Fibroblast of skin of back (primary cell): Measurements from ENCODE around the gene PAN3. TPM values are rescaled to one million over a fixed set of nuclear protein-coding genes. Genes with fewer than 3 reads are reported as not detected.
"Not testable (repeated sequence)": the region's sequence is repeated elsewhere in the genome, so short reads cannot be mapped to it uniquely, and the experiment has no call there.

Experiments
- DNase-seq: peaks from one replicate; pipeline ENCODE4 v3.0.0-alpha.2; 2013
- polyA plus RNA-seq, 2 experiments: library from polyadenylated mRNA; unstranded; fragments of 120-200 nt; gene quantifications; one replicate each; pipeline ENCODE4 v1.2.1, GENCODE V29; 2013; ENCODE audit not compliant: insufficient read length in 2 of 2

PAN3 gene
- polyA plus RNA-seq (2013, experiment 1 of 2; ENCODE audit: insufficient read length): 13.8 TPM
- polyA plus RNA-seq (2013, experiment 2 of 2; ENCODE audit: insufficient read length): 12.7 TPM

DNA sequence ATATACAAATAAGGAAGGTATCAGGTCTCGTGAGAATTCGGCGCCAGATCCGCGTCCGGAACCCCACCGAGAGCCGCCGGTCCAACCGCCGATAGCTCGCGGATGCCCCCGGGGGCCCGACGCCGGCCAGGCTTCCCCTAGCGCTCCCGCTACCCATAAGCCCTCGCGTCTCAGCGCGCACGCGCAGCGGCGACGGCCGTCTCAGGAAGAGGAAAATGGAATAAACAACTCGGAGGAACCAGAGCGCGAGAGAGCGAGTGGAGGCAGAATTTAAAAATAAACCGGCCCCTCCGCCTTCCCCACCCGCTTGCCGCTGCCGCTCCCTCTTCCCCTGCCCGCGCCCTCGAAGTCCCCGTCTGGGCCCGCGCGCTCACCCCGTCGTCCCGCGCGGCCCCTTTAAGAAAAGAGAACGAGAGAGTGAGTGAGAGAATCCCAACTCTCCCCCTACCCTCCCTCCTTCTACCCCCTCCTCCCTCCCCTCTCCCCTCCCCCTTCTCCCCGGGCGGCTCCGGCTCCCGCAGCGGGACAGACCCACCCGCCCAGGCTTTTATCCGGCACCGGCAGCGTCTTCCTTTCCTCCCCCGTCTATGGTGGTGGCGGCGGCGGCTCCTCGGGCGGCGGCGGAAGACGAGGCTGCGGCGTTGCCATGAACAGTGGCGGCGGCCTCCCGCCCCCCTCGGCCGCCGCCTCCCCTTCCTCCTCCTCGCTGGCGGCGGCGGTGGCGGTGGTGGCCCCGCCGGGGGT lies at the start of gene PAN3:
Gene PAN3, plus strand, starts transcription at position 534 of the 744 bp plus-strand sequence. Its CDS starts 113 bp downstream, at position 647.
- DNase-seq: peak; percentile 91

GRCh38 chr13:28089065-28089464 lies 49.3 kb upstream of the PAN3 start:
- DNase-seq: no peak

DNA sequence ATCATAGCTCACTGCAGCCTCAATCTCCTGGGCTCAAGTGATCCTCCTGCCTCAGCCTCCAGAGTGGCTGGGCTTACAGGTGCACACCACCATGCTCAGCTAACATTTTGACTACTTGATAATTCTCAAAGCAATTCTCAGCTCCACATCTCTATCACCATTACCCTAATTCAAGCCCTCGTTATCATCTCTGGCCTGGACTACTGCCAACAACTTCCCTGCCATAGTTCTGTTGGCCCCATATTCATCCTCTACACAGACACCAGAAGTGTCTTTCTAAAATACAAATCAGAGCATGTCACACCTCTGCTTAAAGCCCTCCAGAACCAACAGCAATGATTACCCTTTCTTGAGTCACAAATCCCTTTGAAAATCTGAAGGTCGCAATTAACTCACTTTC lies 45.9 kb upstream of the PAN3 start:
- DNase-seq: no peak

DNA sequence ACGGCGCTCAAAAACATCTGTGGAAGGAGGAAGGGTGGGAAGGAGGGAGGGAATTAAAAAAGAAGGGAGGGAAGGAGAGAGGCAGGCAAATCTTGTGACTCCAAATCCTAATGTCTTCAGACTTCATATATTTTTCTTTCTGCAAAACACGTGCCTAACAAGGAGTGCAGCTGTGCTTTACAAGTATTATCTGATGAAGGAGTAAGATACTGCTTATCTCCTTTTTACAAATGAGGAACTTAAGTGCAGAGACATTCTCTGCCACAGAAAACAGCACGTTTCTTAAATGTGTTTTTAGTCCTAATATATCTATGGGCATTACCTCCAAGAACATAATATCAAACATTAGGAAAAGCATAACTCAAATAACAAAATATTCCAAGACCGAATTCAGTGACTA lies 44.5 kb upstream of the PAN3 start:
- no peak for DNase-seq

GRCh38 chr13:28094306-28094705 lies 44.0 kb upstream of the PAN3 start:
- no peak for DNase-seq

GRCh38 chr13:28097503-28097902 lies 40.8 kb upstream of the PAN3 start:
- no peak for DNase-seq

GRCh38 chr13:28099396-28100149 lies 38.8 kb upstream of the PAN3 start:
- no peak for DNase-seq

GRCh38 chr13:28100150-28101121 lies 37.9 kb upstream of the PAN3 start, which contains the start of gene FLT3:
FLT3 (minus strand) TSS chr13:28100576; CDS start chr13:28100510, 66 bp downstream.
- peak; percentile 55 for DNase-seq

- DNase-seq: not testable (repeated sequence)
These were observed 36.5 kb upstream of the PAN3 start for GRCh38 chr13:28101886-28102285.

- DNase-seq: no peak
These were observed 31.4 kb upstream of the PAN3 start for GRCh38 chr13:28106976-28107375.

DNA sequence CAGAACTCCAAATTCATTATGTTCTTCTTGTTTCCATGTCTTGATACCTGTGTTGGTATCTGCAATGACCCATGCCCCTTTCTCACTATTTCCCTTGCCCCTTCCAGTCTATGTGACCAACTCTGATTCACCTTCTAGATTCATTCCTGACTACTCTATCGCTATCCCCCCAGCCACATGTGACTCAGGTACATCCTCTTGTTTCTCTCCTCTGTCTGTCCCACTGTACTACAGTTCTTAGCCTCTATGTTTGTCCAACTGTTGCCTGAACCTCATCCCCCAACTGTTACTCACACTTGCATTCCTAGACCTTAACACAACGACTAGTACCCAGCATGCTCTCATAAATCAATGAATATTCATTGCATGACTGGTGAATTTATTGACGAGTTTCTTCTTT lies 27.9 kb upstream of the PAN3 start:
- DNase-seq: no peak

- no peak for DNase-seq
These were observed 21.6 kb upstream of the PAN3 start for GRCh38 chr13:28116736-28117135.

DNA sequence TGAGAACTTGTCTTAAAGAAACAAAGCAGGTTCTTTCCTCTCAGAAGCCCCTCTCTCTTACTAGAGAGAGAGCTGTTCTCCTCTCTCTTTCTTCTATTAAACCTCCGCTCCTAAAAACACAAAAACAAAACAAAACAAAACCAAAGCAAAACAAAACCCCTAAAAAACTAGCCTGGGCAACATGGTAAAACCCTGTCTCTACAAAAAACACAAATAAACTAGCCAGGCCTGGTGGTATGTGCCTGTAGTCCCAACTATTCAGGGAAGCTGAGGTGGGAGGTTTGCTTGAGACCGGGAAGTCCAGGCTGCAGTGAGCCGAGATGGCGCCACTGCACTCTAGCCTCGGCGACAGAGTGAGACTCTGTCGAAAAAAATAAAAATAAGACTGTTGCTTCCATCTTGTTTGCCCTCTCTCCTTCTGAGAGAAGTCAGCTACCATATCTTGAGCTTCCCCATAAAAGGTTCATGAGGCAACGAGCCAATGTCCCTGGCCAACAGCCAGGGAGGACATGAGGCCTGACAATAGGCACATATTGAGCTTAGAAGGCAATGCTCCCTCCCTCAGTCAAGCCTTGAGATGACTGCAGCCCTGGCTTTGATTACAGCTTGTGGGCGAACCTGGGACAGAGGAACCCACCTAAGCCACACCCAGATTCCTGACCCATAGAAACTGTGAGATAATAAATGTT lies 20.5 kb upstream of the PAN3 start:
- DNase-seq: no peak

- no peak for DNase-seq
These were observed 18.0 kb upstream of the PAN3 start for GRCh38 chr13:28120317-28120716.

DNA sequence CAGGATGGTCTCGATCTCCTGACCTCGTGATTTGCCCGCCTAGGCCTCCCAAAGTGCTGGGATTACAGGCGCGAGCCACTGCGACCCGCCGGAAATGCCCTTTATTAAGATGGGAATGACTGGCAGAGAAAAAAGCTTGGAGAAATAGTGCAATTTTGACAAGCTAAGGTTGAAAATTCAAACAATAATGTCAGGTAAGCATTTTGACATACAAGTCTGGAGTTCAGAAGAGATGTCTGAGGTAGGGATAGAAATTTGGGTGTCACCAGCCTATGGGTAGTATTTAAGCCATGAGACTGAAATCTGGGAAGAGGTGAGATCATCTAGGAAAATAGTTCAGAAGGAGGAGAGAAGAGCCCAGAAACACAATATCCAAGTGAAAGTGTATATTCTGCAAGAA lies 17.1 kb upstream of the PAN3 start:
- DNase-seq: no peak

GRCh38 chr13:28128030-28128429 lies 10.3 kb upstream of the PAN3 start:
- DNase-seq: no peak

DNA sequence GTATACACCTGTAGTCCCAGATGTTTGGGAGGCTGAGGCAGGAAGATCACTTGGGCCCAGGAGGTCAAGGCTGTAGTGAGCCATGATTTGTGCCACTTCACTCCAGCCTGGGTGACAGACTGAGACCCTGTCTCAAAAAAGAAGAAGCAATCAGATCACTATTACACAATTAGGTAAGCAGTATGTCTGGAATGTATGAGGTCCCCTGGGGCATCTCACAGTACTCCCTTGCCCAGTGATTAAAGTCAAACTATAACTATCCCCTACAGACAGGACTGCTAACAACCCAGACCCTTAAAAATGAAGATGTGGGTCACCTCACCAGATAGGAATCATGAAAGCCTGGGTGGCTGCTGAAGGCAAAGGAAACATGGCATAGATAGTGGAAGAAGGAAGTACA lies 9.4 kb upstream of the PAN3 start:
- no peak for DNase-seq

DNA sequence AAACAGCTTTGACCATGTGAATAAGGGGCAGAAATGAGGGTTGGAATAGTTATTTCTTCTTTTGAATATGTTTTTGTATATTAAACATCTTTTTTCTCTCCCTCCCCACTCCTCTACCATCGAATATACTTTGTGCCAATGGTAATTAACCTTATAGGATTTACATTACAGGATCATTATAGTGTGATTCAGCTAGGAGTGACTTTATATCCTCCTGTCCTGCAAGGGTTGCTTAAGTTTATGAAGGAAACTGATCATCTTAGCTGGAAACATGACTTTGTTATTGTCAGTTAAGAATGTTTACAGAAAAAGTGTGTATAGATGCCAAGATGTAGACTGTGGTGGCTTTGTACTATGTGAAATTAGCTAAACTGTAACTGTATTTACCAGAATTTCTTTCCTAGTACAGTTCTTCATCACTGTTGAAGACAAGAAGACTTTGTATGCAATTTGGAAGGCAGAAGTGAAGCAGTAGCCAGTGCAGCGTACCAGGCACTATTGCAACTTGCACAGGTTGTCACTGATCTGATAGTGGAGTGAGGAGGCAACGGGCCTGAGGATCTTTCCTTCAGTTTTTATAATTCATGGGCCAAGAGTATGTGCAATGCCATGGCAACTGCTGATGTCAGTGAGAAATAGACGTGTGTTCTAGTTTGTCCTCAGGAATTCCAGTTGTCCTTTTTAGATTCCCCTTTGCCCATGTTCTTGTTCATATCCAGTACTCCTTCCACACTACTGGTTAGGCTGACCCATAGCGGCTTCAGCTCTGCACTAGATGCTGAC lies 8.2 kb upstream of the PAN3 start:
- no peak for DNase-seq

DNA sequence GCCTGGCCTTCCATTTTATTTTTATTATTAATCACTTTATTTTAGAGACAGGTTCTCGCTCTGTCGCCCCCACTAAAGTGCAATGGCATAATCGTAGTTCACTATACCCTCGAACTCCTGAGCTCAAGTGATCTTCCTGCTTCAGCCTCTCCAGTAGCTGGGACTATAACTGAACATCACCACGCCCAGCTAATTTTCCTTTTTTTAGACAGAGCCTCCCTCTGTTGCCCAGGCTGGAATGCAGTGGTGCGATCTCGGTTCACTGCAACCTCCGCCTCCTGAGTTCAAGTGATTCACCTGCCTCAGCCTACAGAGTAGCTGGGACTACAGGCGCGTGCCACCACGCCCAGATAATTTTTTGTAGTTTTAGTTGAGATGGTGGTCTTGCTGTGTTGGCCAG lies 6.7 kb upstream of the PAN3 start:
- no peak for DNase-seq

GRCh38 chr13:28136916-28137315 lies 1.4 kb upstream of the PAN3 start:
- DNase-seq: no peak

DNA sequence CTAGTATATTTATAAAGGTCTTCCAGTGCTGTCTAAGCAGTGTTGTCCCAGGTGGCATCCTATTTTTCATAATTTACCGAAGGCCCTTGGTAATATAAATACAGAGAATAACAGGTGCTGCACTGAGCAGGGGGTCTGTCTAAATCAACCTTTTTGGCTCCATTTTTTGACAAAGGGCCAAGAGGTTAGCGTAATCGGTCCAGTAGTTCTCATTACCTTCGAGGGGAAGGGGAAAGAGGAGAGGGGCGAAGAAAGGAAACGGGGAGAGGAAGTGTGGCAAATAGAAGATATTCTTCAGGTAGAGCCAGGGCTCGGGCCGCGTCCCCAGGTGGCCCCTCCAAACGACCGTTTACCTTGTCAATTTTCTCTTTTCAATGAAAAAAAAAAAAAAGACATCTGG lies 749 bp upstream of the PAN3 start:
- DNase-seq: no peak
